NCI-H1694 treated with DMSO at 0.1 percent for 48 hours (cell line): ENCODE data around the gene LCN6.
A peak's percentile ranks its signal among the peaks of the same experiment; 100 is the strongest.
"Not testable (repeated sequence)": the region's sequence is repeated elsewhere in the genome, so short reads cannot be mapped to it uniquely, and the experiment has no call there.

ENCODE experiments used
- DNase-seq: peaks from one replicate; lab custom pipeline; 2025; lab: John Stamatoyannopoulos, UW

LCN6 gene

DNA sequence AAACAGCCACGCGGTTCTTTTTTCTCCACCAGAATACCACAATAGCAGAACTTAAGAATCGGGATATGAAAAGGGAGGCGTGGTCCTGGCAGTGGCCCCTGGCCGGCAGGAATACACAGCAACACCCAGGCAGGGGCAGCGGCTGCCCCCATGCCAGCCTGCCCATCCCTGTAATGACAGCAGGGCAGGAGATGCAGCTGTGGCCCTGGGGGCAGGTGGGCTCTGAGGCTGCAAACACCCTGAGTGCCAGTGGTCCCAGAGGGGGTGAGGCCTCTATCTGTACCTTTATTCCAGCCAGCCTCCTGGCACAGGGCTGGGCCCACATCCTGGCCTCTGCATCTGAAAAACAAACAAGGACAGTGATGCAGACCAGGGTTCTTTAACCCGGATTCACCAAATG, 23.6 kb downstream of the LCN6 start:
- no peak for DNase-seq

DNA sequence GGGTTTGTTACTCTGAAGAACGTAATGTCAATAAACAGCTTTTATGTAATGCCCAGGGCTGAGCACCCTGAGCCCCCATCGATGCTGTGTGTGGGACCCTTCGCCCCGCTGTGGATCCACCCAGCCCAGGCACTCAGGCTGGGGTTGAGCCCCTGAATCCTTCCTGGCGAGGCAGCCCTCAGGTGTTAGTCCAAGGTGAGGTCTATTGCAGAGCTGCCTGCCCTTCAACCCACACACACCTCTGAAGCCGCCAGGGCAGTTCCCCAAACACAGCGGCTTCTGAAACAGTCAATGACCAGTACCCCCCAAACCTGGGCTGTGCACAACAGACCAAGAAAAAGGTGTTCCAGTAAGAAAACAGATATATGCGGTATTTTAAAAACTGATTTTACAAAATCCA, 24.3 kb downstream of the LCN6 start:
- no peak for DNase-seq

DNA sequence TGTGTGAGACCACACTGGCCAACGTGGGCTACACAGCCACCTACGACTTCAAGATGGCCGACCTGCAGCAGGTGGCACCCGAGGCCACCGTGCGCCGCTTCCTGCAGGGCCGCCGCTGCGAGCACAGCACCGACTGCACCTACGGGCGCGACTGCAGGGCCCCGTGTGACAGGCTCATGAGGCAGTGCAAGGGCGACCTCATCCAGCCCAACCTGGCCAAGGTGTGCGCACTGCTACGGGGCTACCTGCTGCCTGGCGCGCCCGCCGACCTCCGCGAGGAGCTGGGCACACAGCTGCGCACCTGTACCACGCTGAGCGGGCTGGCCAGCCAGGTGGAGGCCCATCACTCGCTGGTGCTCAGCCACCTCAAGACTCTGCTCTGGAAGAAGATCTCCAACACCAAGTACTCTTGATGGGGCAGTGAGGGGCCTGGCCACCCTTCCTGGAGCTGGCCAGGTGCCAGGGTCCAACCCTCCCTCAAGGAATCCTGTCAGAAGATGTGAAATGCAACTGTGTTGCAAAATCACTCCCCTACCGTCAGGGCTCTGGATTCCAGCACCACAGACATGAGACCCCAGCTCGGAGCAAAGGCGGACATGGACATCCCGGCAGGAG, 24.9 kb downstream of the LCN6 start:
- DNase-seq: no peak

DNA sequence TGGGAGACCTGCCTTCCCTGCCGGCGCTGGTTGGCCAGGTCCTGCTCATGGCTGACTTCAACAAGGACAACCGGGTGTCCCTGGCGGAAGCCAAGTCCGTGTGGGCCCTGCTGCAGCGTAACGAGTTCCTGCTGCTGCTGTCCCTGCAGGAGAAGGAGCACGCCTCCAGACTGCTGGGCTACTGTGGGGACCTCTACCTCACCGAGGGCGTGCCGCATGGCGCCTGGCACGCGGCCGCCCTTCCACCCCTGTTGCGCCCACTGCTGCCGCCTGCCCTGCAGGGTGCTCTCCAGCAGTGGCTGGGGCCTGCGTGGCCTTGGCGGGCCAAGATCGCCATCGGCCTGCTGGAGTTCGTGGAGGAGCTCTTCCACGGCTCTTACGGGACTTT, 25.4 kb downstream of the LCN6 start:
- no peak for DNase-seq

DNA sequence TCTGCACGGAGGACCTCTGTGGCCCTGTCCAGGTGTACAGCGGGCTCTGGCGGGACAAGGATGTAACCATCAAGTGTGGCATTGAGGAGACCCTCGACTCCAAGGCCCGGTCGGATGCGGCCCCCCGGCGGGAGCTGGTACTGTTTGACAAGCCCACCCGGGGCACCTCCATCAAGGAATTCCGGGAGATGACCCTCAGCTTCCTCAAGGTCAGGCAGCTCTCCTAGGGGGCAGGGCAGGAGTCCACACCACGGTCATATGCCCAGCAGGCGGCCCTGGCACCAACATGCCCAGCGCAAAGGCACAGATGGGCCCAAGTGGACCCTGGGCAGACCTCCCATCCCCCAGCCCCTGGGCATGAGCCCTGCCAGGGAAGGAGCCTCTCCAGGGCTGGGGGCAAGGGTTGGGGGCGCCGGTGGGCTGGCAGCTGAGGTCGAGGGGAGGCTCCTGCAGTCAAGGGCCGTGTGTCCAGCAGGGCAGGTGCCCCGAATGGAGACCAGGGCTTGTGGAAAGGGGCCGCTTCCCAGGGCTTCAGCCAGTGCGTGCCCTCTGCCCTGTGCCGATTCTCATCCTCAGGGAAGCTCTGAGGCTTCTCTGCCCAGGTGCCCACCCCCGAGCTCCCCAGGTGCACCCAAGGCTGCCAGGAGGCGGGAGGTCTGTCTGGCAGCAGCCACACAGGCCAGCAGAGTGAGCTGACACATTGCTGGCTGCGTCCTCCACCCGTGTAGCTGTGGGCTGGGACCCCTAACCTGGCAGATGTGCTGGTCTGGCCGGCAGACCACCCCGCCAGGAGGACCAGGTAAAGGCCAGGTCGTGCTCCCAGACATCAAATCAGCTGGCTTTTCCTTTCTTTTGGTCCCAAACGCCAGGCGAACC, 26.0 kb downstream of the LCN6 start:
- no peak for DNase-seq

DNA sequence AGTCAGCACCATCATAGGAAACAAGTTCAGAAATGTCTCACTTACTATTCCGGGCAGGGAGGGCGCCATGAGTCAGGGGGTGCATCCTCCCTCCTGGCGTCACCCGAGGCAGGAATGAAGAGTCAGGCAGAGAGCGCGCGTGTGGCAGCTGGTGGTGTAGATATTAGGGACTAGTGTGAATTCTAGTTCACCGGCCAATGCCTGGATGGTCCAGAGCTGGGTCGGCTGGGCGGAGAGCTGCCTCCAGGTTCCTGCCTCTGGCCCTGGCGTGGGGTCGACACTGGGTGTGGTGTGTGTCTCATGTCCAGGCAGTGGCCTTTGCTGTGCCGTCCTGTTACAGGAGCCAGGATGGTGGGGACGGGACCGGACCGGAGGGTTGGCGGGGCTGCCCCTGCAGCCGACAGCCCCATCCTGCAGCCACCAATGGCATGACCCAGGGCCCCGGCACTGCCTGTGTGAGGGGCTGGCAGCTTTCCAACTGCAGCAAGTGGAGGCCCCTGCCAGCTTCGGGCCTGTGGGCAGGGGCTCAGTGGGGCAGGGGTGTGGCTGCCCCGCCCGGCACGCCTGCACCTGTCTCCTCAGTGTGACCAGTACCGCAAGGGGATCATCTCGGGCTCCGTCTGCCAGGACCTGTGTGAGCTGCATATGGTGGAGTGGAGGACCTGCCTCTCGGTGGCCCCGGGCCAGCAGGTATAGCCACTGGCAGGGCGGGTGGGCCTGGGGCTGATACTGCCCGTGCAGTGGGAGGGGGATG, 26.8 kb downstream of the LCN6 start:
- DNase-seq: no peak

DNA sequence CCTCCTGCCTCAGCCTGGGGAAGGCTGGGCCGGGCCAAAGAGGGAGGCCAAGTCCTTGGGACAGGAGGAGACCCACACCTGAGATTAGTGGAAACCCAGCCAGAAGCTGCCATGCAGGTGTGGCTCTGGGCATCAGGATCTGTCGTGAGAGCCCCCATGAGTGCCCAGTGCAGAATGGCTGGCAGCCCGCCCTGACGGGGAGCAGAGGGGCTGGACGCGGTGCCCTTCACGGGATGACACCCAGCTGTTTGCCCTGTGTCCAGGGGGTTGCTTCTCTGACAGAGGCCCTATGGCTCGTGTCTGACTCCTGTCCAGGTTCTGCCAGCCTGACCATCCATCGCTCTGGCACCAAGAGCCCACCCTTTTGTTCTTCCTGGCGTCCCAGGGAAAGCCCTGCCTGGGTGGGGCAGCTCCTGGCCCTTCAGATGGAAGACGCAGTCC, 27.4 kb downstream of the LCN6 start:
- DNase-seq: no peak

DNA sequence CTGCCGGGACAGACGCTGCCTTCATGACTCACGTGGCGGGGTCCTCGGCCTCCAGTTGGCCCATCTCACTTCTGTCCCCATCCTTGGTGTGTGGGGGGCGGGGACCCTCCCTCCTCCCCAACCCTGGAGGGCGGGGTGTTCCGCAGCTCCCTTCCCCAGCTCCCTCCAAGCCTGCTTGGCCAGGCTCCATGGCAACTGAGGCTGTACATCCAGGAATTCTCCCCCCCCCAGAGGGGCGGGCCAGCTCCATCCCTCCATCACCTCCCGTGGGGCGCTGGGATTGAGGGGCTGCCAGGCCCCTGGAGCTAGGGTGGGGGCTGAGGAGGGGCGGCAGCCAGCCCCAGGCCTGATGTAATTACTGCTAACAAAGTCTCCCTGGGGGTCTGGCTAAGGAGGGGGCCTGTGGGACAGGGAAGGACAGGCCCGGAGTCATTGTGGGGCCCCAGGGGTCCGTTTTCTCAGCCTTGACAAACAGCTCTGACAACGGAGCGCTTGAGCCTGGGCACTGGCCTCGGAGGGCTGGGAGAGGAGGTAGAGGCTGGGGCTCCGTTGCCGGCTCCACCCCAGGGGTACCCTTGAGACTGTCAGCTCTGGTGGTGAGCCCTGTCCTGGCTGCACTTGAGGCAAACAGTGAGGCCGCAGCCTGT, 28.0 kb downstream of the LCN6 start:
- no peak for DNase-seq

DNA sequence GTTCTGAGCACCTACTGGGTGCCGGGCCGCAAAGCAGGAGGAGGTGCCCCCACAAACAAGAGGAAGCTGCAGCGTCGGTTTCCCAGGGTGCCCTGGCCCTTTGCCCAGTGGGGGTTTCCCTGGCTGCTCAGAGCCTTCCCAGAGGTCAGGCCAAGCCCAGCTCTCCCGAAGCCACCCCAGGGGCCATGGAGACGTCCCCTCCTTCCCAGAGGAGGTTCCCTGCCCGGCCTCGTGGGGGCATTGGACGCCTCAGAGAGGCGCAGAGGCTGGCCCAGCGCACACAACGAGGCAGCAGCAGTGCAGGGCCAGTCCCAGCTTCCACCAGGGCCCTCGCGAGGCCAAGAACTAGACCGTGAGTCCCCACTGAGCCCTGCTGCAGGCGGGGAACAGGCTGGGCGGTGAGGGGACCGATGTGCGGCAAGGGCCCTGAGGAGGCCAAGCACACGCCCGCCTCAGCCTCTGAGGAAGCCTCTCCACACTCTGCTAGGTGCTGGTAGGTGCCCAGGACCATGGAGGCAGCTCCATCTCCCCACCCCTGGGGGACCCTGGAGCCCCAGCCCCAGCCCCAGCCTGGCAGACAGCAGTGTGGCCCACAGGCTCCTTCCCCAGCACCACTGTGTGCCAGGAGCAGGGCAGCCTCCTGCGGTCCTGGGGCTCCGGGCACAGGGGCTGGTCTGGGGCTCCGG, 29.0 kb downstream of the LCN6 start:
- no peak for DNase-seq

DNA sequence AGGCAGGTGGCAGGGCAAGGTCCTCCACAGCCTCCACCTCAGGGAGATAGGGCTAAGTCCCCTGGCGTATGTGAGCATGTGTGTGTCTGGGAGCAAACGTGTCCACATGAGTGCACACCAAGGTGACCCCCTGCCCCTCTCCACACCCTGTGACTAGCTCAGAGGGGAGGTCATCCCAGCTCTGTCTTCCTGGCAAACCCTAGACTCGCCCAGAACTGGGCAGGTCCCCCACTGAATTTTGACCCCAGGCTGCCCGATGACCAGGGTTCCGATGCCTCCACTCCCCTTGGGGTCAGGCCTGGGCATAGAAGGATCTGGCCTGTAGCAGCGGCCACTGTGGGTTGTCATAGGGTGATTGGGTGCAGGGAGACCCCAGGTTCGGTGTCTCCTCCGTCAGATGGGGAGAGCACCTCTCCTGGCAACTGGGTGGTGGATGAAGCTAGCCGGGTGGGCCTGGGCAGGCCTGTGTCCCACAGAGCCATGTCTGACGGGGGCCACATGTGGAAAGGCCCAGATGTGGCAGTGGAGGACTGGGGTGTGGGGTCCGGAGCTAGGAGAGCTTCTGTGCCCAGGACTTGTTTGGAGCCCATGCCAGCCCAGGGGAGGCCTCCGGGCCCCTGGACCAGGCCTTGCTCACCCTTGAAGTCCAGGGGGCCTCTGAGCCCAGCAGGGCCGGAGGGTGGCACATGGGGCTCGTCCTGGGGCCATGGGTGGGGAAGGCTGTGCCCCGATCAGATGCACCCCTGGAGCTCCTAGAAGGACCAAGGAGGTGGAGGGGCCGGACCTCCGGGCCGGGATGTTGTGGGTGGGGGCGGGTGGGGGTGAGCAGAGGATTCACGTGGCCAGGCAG, 29.8 kb downstream of the LCN6 start:
- DNase-seq: no peak

DNA sequence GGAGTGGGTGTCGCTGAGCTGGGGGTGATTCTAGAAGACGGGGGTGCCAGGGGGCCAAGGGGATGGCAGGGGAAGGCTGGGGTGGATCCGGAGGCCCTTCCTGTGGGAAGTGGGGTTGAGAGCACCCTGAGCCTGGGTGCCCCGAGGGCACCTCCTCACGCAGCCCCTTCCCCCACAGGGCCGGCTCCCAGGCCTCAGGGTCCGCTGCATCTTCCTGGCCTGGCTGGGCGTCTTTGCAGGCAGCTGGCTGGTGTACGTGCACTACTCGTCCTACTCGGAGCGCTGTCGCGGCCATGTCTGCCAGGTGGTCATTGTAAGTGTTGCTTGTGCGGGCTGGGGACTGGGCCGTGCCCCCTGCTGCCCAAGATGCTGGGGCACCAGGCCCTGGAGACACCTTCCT, 30.9 kb downstream of the LCN6 start:
- no peak for DNase-seq

DNA sequence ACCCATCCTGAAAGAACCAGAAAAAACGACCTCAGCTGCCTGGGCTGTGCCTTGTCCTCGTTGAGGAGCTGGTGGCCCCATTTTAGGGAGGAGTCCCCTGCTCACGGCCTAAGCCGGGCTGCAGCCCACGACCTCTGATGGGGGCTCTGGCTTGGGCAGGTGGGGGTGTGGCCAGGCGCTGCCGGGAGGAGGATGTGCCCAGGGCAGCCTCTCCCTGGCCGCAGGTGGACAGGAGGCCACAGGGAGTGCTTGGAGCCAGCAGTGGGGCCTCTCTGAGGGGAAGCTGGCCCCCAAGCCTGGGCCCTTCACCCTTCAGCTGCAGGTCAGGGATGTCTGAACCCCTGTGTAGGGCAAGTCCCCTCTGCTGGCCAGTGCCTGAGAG, 33.4 kb downstream of the LCN6 start:
- no peak for DNase-seq

DNA sequence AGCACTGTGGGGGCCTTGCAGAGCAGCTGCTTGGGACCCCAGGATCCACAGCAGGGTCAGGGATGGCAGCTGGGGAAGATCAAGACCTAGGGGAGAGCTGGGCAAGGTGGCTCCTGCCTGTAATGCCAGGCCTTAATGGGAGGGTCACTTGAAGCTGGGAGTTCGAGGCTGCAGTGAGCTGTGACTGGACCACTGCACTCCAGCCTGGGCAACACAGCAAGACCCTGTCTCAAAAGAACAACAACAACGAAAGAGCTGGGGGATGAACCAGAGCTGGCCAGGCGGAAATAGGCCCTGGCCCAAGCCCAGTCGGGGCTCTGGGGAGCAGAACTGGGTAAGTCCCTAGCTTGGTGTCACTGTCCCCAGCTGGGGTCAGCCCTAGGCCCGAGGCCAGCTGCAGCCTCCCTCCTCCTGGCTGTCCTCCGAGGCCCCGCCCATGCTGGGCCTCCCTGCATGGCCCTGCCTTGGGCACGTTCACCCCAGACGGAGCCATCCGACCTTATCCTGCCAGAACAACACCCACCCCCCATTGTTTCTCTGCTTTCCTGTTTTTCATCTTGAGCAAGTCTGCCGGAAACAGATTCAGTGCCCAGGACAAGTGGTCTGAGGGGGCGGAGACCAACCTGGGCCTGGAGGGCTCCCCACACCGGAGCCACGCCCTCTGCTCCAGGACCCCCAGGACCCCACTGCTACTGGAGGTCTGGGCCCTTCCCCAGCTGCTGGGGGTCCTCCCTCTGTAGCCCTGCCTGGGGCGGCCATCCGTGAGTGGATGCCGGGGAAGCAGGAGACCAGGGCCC, 34.0 kb downstream of the LCN6 start:
- DNase-seq: no peak

DNA sequence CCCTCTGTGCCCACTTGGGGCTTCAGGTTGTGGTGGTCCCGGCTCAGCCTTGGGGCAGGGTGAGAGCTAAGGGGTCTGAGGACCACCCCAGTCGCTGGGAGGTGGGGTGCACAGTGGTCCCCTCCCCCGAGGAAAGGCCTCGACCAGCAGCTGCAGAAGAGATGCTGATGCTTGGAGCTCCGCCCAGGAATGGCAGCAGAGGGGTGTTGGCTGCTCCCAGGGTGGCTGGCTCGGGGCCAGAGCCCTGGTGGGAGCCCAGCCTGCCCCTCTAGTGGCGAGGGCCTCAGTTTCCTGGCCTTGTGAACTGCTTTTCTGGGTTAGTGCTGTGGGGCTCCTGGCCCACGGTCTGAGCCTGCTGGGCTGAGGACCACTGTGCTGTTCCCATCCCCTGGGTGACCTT, 34.8 kb downstream of the LCN6 start:
- no peak for DNase-seq

DNA sequence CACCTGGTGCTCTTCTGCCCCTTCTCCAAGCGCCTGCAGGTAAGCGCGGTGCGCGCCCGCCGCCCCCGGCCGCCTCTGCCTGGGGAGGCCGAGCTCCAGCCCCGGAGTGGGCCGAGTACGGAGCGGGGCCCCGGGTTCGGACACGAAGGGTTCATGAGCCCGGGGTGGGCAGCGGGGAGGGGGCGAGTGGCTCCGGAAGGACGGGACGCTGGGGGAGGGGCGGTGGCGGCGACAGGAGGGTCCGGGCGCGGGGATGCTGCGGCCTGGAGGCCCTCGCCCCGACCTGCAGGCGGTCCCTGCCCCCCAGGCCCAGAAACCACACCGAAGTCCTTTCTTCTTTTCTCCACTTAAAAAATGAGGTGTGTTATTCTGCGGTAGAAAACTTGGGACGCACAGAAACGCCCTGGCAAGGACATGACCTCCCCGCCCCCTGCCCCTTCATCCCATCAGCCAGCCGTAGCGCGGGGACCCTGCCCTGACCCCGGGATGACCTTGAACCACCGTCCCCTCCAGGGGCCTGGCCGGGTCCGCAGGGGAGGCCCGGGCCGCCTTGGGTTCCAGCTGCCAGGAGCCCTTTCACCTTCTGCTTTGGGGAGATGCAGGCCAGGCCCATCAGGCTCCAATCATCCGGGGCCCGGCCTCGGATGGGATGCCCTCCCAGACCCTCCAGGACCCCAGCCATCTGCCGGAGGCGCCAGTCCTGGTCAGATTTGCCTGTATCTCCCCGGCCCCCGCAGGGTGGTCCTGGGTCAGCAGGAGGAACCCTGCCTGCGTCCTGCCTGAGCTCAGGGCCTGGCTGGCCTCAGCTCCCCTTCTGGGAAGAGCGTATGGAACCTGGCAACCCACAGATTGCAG, 35.4 kb downstream of the LCN6 start:
- no peak for DNase-seq

DNA sequence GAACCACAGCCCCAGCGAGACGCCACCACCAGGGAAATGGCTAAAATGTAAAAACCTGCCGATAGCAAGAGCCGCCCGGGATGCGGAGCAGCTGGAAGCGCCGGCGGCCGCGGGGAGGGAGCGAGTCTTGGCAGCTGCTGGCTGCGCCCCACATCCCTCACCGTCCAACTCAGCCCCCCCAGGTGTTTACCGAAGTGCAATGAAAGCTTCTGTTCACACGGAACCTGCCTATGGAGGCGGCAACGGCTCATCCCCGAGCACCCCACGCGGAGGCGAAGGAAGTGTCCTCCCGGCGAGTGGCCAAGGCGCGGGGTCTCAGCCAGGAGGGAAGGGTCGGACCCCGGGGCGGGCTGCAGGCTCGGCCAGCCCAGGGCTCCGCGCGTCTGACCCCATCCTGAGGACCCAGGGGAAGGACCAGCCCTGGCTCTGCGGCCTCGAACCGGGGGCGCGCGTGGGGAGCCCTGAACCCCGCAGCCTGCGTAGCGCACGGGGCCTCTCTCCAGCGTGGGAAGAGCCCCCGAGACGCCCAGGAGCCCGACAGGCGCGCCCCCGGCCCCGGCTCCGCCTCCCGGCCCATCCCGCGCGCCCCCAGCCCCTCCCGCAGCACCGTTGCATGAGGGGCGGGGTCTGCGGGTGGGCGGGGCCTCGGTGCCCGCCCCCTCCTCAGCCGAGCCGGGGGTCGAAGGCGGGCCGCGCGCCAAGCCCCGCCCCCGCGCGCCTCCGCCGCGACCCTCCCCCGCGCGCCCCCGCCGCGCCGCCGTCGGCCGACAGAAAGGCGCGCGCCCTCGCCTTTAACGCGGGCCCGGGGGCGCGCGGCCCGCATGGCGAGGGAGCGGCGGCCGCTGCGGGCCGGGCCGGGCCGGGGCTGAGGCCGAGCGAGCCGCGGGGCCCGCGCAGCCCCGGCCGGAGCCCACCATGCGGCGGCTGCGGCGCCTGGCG, 36.3 kb downstream of the LCN6 start, which contains the start of gene DIPK1B:
Gene DIPK1B, plus strand, starts transcription at position 822 of the 939 bp plus-strand sequence. Its CDS starts 94 bp downstream, at position 916.
- peak; percentile 17 for DNase-seq

DNA sequence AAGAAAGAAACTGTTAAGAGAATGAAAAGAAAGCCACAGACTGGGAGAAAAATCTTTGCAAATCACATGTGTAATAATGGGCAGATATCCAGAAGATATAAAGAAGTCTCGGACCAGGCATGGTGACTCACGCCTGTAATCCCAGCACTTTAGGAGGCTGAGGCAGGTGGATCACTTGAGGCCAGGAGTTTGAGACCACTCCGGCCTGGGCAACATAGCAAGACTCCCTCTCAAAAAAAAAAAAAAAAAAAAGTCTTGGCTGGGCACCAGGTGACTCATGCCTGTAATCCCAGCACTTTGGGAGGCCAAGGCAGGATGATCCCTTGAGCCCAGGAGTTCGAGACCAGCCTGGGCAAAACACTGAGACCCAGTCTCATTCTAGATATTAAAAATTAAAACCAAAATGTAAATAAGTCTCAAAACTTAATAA, 37.1 kb downstream of the LCN6 start:
- DNase-seq: not testable (repeated sequence)

DNA sequence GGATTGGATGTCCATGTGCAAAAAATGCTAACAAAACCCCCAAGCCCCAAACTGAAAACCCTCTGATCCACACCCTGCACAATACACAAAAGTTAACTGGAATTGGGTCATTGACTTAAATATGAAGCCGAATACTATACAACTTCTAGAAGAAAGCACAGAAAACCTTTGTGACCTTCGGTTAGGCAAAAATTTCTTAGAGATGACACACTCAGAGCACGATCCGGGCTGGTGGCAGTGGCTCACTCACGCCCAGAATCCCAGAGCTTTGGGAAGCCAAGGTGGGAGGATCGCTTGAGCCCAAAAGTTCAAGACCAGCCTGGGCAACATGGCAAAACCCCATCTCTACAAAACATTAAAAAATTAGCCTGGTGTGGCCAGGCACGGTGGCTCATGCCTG, 37.8 kb downstream of the LCN6 start:
- no peak for DNase-seq
